ENCODE results near the gene ZNF543. TPM values are rescaled to one million over a fixed set of nuclear protein-coding genes. Genes with fewer than 3 reads are reported as not detected.
"Not testable (repeated sequence)": the region's sequence is repeated elsewhere in the genome, so short reads cannot be mapped to it uniquely, and the experiment has no call there.

ZNF543 gene
- total RNA-seq, 1 donor from 2014 or later = 7.9 TPM

DNA sequence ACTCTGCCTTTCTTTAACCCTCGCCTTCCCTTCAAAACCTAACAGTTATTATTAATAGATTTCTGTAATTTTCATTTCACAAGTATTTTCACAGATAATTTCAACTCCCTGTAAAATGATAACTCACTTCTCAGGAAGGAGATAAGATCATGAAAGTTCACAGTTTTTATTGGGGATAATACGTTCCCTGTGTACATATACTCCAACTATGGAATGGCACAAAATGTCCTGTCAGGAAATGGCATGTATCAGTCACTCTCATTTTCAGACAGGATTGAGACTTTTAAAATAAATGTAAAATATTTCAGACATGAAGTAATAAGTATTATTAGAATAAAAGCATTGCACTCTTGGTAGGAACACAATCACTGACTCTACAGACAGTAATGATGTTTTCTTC lies 42.1 kb downstream of the ZNF543 start:
- Histone ChIP-seq H3K4me3 (peak overlapping the region; percentile 65), H3K36me3 (peaks cover 8% of the 10 kb centered on the region), H3K27me3 (no peaks in the 10 kb centered on the region), H3K9me3 (peaks cover 3% of the 10 kb centered on the region), H3K4me1 (peaks cover 6% of the 10 kb centered on the region), H3K27ac (peak overlapping the region; percentile 89)
- TF ChIP-seq, protein P1, sequence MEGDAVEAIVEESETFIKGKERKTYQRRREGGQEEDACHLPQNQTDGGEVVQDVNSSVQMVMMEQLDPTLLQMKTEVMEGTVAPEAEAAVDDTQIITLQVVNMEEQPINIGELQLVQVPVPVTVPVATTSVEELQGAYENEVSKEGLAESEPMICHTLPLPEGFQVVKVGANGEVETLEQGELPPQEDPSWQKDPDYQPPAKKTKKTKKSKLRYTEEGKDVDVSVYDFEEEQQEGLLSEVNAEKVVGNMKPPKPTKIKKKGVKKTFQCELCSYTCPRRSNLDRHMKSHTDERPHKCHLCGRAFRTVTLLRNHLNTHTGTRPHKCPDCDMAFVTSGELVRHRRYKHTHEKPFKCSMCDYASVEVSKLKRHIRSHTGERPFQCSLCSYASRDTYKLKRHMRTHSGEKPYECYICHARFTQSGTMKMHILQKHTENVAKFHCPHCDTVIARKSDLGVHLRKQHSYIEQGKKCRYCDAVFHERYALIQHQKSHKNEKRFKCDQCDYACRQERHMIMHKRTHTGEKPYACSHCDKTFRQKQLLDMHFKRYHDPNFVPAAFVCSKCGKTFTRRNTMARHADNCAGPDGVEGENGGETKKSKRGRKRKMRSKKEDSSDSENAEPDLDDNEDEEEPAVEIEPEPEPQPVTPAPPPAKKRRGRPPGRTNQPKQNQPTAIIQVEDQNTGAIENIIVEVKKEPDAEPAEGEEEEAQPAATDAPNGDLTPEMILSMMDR (IDR thresholded peaks at IDR 0.05) = no peak
- intact Hi-C loops (cut with DNase I) = no loop called here
- ATAC-seq (no peak), DNase-seq (no peak)

GRCh38 chr19:57362997-57363687 lies 42.9 kb downstream of the ZNF543 start, which contains the start of the genes TRAPPC2B and ZNF547:
TSS of gene TRAPPC2B (plus strand) at chr19:57363551. CDS start at chr19:57364834, 1,283 bp downstream.
TSS of gene ZNF547 (plus strand) at chr19:57363551. CDS start at chr19:57368556, 5,005 bp downstream.
- TF ChIP-seq, protein P1 (IDR thresholded peaks at IDR 0.05) = no peak
- peak within 1 kb of the TSS; percentile 65 for H3K4me3 ChIP-seq
- intact Hi-C loops (cut with DNase I) = no loop called here
- peaks cover 3% of the 10 kb centered on the region for H3K9me3 ChIP-seq
- no peaks in the 10 kb centered on the region for H3K27me3 ChIP-seq
- DNase-seq (peak; percentile 99), ATAC-seq (peak; percentile 99)
- peaks cover 6% of the 10 kb centered on the region for H3K4me1 ChIP-seq
- H3K36me3 ChIP-seq = peaks cover 3% of the 10 kb centered on the region
- H3K27ac ChIP-seq = peak within 1 kb of the TSS; percentile 89

DNA sequence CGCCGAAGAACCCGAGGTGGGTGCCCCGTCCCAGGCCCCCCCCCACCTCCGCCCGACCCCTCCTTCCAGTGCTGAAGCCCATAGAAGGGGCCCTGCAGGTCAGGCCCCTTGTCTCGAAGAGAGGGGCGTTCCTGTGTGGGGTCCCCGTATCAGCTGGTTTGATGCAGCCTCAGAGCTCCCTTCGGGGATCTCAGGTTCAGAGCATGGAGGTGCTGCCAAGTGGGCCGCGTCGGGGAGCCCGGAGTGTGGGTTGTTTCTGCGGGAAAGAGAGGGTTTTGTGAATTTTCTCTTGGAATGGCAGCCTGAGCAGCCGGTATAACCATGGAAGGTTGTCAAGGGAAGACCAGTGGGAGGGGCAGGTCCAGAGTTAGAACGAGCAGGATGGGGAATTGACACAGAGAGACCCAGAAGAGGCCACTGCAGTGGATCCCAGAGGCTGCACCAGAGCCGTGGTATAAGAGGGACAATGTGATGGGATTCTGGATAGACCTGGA lies 43.5 kb downstream of the ZNF543 start:
- intact Hi-C loops (cut with DNase I) = no loop called here
- no peaks in the 10 kb centered on the region for H3K27me3 ChIP-seq
- H3K36me3 ChIP-seq = no peaks in the 10 kb centered on the region
- peaks cover 3% of the 10 kb centered on the region for H3K9me3 ChIP-seq
- peak overlapping the region; percentile 65 for H3K4me3 ChIP-seq
- H3K27ac ChIP-seq = peak overlapping the region; percentile 89
- TF ChIP-seq, protein P1 (IDR thresholded peaks at IDR 0.05) = no peak
- ATAC-seq (no peak), DNase-seq (no peak)
- peaks cover 6% of the 10 kb centered on the region for H3K4me1 ChIP-seq

DNA sequence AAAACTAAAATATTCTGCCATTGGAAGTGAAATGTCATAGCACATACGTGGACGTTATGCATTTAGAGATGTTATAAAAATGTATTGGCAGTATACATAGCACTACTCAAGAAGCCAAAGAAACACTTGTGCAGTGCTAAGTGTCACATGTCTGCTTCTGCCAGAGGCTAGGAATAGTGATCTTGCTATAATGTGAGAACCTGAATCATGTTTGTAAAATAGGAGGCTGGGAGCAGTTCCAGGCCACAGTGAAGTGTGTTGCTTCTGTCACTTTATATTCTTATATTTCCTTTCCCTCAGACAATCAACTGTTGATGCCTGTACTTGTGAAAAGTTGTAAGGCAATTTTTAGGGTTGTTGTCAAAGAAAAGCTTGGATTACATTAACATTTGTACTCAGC lies 46.5 kb downstream of the ZNF543 start:
- ATAC-seq (no peak), DNase-seq (no peak)
- Histone ChIP-seq H3K27me3 (no peaks in the 10 kb centered on the region), H3K4me1 (peaks cover 6% of the 10 kb centered on the region), H3K4me3 (no peak overlapping the region), H3K9me3 (no peaks in the 10 kb centered on the region), H3K27ac (no peak overlapping the region), H3K36me3 (peaks cover 2% of the 10 kb centered on the region)
- intact Hi-C loops (cut with DNase I) = no loop called here
- TF ChIP-seq, protein P1 (IDR thresholded peaks at IDR 0.05) = no peak

DNA sequence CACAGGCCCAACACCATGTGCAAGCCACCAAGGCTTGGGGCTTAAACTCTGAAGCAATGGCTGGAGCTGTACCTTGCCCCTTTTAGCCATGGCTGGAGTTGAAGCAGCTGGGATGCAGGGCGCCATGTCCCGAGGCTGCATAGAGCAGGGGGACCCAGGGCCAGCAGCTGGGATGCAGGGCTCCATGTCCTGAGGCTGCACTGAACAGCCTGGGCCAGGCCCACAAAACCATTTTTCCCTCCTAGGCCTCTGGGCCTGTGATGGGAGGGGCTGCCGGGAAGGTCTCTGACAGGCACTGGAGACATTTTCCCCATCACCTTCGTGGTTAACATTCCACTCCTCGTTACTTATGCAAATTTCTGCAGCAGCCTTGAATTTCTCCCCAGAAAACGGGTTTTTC lies 53.9 kb downstream of the ZNF543 start:
- H3K9me3 ChIP-seq = peaks cover 22% of the 10 kb centered on the region
- H3K27me3 ChIP-seq = no peaks in the 10 kb centered on the region
- no peak overlapping the region for H3K4me3 ChIP-seq
- no peak overlapping the region for H3K27ac ChIP-seq
- TF ChIP-seq, protein P1 (IDR thresholded peaks at IDR 0.05) = no peak
- no peaks in the 10 kb centered on the region for H3K4me1 ChIP-seq
- peaks cover 29% of the 10 kb centered on the region for H3K36me3 ChIP-seq
- no peak for ATAC-seq
- no peak for DNase-seq
- intact Hi-C loops (cut with DNase I) = no loop called here

DNA sequence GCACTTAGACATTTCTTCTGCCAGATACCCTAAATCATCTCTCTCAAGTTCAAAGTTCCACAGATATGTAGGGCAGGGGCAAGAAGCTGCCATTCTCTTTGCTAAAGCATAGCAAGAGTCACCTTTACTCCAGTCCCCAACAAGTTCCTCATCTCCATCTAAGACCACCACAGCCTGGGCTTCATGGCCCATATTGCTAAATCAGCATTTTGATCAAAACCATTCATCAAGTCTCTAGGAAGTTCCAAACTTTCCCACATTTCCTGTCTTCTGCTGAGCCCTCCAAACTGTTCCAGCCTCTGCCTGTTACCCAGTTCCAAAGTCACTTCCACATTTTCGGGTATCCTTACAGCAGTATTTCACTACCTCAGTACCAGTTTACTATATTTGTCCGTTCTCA lies 54.4 kb downstream of the ZNF543 start:
- H3K27ac ChIP-seq; intact Hi-C loops (cut with DNase I); H3K27me3 ChIP-seq; H3K4me3 ChIP-seq; DNase-seq; H3K4me1 ChIP-seq; ATAC-seq: not testable (repeated sequence)
- peaks cover 29% of the 10 kb centered on the region for H3K36me3 ChIP-seq
- H3K9me3 ChIP-seq = peaks cover 22% of the 10 kb centered on the region
